GM12873 (cell line): ENCODE measurements around the gene ABCB10.

Experiments used
- CTCF ChIP-seq: IDR thresholded peaks from 2 replicates; pipeline ENCODE4 v1.5.1; 2012; ENCODE audit warnings: low read depth, mild to moderate bottlenecking, moderate library complexity, low read length, control low read depth; ENCODE audit not compliant: insufficient read depth; ENCODE audit errors: missing control alignments

The ABCB10 gene

GRCh38 chr1:229478852-229479251 lies 79.7 kb downstream of the ABCB10 start:
- TF ChIP-seq CTCF: no peak

DNA sequence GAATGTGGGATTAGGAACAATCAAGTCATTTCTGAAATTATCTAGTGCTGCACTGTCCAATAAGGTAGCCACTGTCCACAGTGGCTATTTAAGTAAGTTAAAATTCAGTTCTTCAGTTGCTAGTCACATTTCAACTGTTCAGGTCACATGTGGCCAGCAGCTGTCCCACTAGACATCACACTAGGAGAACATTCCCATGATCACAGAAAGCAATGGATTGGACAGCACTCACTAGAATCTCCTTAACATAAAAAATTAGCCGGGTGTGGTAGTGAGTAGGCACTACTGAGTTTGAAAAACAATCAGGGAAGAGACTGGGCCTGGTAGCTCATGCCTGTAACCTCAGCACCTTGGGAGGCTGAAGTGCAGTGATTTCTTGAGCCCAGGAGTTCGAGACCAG lies 84.0 kb downstream of the ABCB10 start:
- TF ChIP-seq CTCF: no peak

GRCh38 chr1:229471175-229471574 lies 87.3 kb downstream of the ABCB10 start:
- no peak for TF ChIP-seq CTCF

- no peak for TF ChIP-seq CTCF
These were observed 88.0 kb downstream of the ABCB10 start for GRCh38 chr1:229470406-229471043.

DNA sequence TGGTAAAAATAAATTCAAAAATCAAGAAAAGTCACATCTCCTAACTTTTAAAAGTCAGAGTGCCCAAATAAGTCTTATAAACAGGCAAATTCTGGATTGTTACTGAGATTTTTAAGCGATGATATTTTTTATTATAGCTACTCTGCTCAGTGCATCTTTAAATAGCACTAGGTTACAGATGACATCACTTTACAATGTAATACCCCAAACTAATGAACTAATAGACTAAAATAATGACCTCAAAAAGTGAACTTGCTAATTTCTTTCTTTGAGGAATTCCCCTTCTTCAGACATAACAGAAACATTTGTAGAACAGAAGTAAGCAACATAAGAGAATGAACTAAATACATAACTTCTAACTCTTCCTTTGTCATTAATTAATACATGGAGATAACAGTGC lies 91.6 kb downstream of the ABCB10 start:
- TF ChIP-seq CTCF: no peak
